ENCODE data around the gene ZFC3H1. TPM values are rescaled to one million over a fixed set of nuclear protein-coding genes. Genes with fewer than 3 reads are reported as not detected.

The ZFC3H1 gene
- total and polyA plus RNA-seq, 12 donors: 11.8 to 56.2 (median 31.9) TPM

- peaks cover 0 to 72% of the 10 kb centered on the region in 2 donors for H3K36me3 ChIP-seq (replicated peaks in 1 of 2)
- H3K4me3 ChIP-seq: no peak overlapping the region
- TF ChIP-seq CTCF (IDR thresholded peaks at IDR 0.05) (no peak), POLR2A (IDR thresholded peaks at IDR 0.05) (no peak)
- WGBS, 4 donors: 73 to 92% (median 85%) methylated on average over 3 of the region's 3 CpGs
- DNase-seq: no peak
- no peaks in the 10 kb centered on the region for H3K27me3 ChIP-seq
- peaks cover 0 to 4% (median 0%) of the 10 kb centered on the region in 3 donors for H3K9me3 ChIP-seq (replicated peaks in 1 of 3)
- H3K4me1 ChIP-seq (replicated peaks in 1 of 2): peaks cover 0 to 9% of the 10 kb centered on the region in 2 donors
- intact Hi-C loops (cut with DNase I): no loop called here
- H3K27ac ChIP-seq: no peak overlapping the region
Measured at GRCh38 chr12:71645268-71645667, 18.4 kb downstream of the ZFC3H1 start.

GRCh38 chr12:71642264-71642663, 21.4 kb downstream of the ZFC3H1 start:
- intact Hi-C loops (cut with DNase I): no loop called here
- TF ChIP-seq POLR2A (IDR thresholded peaks at IDR 0.05): no peak
- TF ChIP-seq CTCF (IDR thresholded peaks at IDR 0.05): no peak

GRCh38 chr12:71641390-71641789, 22.3 kb downstream of the ZFC3H1 start:
- WGBS, 4 donors: 84 to 91% (median 86%) methylated on average over 2 of the region's 2 CpGs
- intact Hi-C loops (cut with DNase I): no loop called here
- no peaks in the 10 kb centered on the region for H3K27me3 ChIP-seq
- H3K4me3 ChIP-seq: no peak overlapping the region
- no peaks in the 10 kb centered on the region for H3K4me1 ChIP-seq (replicated peaks in 1 of 2)
- no peak for TF ChIP-seq POLR2A (IDR thresholded peaks at IDR 0.05)
- TF ChIP-seq CTCF (IDR thresholded peaks at IDR 0.05): no peak
- DNase-seq: no peak
- H3K27ac ChIP-seq: no peak overlapping the region
- H3K36me3 ChIP-seq (replicated peaks in 1 of 2): peaks cover 0 to 66% of the 10 kb centered on the region in 2 donors
- peaks cover 0 to 4% (median 0%) of the 10 kb centered on the region in 3 donors for H3K9me3 ChIP-seq (replicated peaks in 1 of 3)

More at GRCh38 chr12:71642264-71642663, 21.4 kb downstream of the ZFC3H1 start:
- Histone ChIP-seq H3K27me3 (no peaks in the 10 kb centered on the region), H3K4me1 (replicated peaks in 1 of 2) (no peaks in the 10 kb centered on the region), H3K9me3 (replicated peaks in 1 of 3) (peaks cover 0 to 4% (median 0%) of the 10 kb centered on the region in 3 donors), H3K36me3 (replicated peaks in 1 of 2) (peaks cover 0 to 68% of the 10 kb centered on the region in 2 donors), H3K4me3 (no peak overlapping the region), H3K27ac (no peak overlapping the region)
- 65 to 80% (median 71%) methylated on average over 2 of the region's 2 CpGs for WGBS, 4 donors
- DNase-seq: no peak

GRCh38 chr12:71640316-71640715, 23.3 kb downstream of the ZFC3H1 start:
- intact Hi-C loops (cut with DNase I): no loop called here
- H3K9me3 ChIP-seq (replicated peaks in 1 of 3): peaks cover 0 to under 1% (median 0%) of the 10 kb centered on the region in 3 donors
- DNase-seq: peak in 1 of 7 donors; percentile 46
- no peaks in the 10 kb centered on the region for H3K27me3 ChIP-seq
- peaks cover 0 to 69% of the 10 kb centered on the region in 2 donors for H3K36me3 ChIP-seq (replicated peaks in 1 of 2)
- no peak overlapping the region for H3K4me3 ChIP-seq
- H3K4me1 ChIP-seq (replicated peaks in 1 of 2): no peaks in the 10 kb centered on the region
- TF ChIP-seq POLR2A (IDR thresholded peaks at IDR 0.05) (no peak), CTCF (IDR thresholded peaks at IDR 0.05) (no peak)
- no peak overlapping the region for H3K27ac ChIP-seq
- WGBS, 4 donors: 85 to 99% (median 96%) methylated on average over 2 of the region's 2 CpGs
